GM12865 (cell line): ENCODE results near the gene ZNF787.
"Not testable (repeated sequence)": the region's sequence is repeated elsewhere in the genome, so short reads cannot be mapped to it uniquely, and the experiment has no call there.

Experiments
- DNase-seq: peaks from one replicate; pipeline ENCODE4 v3.0.0; 2010; ENCODE audit warnings: low read depth
- H3K4me3 ChIP-seq: 2 replicates; pipeline ENCODE4 v1.5.1; 2011; ENCODE audit warnings: mild to moderate bottlenecking, low read depth, low read length, control low read depth
- CTCF ChIP-seq: IDR thresholded peaks from 2 replicates; pipeline ENCODE4 v1.5.1; 2011; ENCODE audit warnings: low read length, control low read depth, low read depth, inconsistent platforms; ENCODE audit not compliant: insufficient read depth; ENCODE audit errors: missing control alignments

ZNF787 gene

GRCh38 chr19:56101746-56102535 lies 19.2 kb downstream of the ZNF787 start:
- H3K4me3 ChIP-seq: no peak overlapping the region
- DNase-seq: no peak
- TF ChIP-seq CTCF: no peak

- no peak for TF ChIP-seq CTCF
- DNase-seq: no peak
- no peak overlapping the region for H3K4me3 ChIP-seq
Measured at GRCh38 chr19:56101095-56101494, 20.0 kb downstream of the ZNF787 start.

GRCh38 chr19:56099638-56100539 lies 21.2 kb downstream of the ZNF787 start:
- H3K4me3 ChIP-seq: no peak overlapping the region
- TF ChIP-seq CTCF: no peak
- no peak for DNase-seq

- no peak for DNase-seq
- TF ChIP-seq CTCF: no peak
- no peak overlapping the region for H3K4me3 ChIP-seq
Measured at GRCh38 chr19:56098731-56099568, 22.1 kb downstream of the ZNF787 start.

GRCh38 chr19:56098237-56098636 lies 22.9 kb downstream of the ZNF787 start:
- H3K4me3 ChIP-seq, DNase-seq: not testable (repeated sequence)

- TF ChIP-seq CTCF: no peak
- H3K4me3 ChIP-seq: no peak overlapping the region
- DNase-seq: no peak
Measured at GRCh38 chr19:56097776-56098175, 23.3 kb downstream of the ZNF787 start.
